C4-2B (cell line): ENCODE results near the gene SMIM1.

Experiments
- ZFX ChIP-seq: fragments of 450-650 bp; IDR thresholded peaks from 2 replicates; pipeline ENCODE4 v1.6.1; 2017
- TF ChIP-seq, protein P1 (sequence below): fragments of 450-650 bp; conservative IDR thresholded peaks from 2 replicates; pipeline ENCODE4 v1.5.1; 2017; ENCODE audit warnings: mild to moderate bottlenecking

DNA sequence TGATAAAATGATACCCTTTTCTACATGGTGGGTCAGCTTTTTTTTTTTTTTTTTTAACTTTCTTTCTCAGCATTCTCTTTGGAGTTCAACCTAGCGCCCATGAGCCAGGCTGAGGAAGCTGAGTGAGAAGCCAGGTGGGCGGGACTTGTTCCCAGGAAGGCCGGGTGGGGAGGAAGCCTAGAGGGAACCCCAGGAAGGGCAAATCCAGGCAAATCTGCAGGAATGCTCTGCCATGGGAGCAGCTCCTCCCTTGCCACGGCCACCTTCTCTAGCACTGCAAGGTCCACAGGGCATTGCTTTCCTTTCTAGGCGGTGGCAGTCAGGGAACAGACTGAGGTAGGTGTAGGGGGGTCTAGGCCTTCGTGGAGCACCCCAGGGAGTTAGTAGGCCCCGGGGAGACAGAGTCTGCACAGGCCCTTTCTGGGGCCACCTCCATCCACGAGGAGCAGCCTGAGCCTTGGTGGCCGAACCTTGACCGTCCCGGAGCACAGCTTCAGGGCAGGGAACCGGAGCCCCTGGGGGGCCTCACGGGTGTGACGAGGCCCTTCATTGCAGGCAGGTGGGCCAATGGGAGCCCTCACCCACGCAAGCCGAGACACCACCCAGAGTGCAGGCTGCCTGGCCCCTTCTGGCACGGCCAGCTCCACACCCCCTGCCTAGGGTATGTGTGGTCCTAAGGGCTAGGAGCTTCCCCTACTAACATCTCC lies 38.5 kb upstream of the SMIM1 start:
- TF ChIP-seq, protein P1, sequence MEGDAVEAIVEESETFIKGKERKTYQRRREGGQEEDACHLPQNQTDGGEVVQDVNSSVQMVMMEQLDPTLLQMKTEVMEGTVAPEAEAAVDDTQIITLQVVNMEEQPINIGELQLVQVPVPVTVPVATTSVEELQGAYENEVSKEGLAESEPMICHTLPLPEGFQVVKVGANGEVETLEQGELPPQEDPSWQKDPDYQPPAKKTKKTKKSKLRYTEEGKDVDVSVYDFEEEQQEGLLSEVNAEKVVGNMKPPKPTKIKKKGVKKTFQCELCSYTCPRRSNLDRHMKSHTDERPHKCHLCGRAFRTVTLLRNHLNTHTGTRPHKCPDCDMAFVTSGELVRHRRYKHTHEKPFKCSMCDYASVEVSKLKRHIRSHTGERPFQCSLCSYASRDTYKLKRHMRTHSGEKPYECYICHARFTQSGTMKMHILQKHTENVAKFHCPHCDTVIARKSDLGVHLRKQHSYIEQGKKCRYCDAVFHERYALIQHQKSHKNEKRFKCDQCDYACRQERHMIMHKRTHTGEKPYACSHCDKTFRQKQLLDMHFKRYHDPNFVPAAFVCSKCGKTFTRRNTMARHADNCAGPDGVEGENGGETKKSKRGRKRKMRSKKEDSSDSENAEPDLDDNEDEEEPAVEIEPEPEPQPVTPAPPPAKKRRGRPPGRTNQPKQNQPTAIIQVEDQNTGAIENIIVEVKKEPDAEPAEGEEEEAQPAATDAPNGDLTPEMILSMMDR = no peak
- no peak for TF ChIP-seq ZFX
